NCI-H510A (cell line): ENCODE data around the gene REXO1.
A peak's percentile ranks its signal among the peaks of the same experiment; 100 is the strongest.
"Not testable (repeated sequence)": the region's sequence is repeated elsewhere in the genome, so short reads cannot be mapped to it uniquely, and the experiment has no call there.

Source experiments
- DNase-seq: peaks from one replicate; lab custom pipeline; 2025; lab: John Stamatoyannopoulos, UW

Gene REXO1

GRCh38 chr19:1813192-1814182 is 34.8 kb downstream of the REXO1 start:
- no peak for DNase-seq

- peak; percentile 69 for DNase-seq
Observed at GRCh38 chr19:1812426-1813191, 35.7 kb downstream of the REXO1 start.

GRCh38 chr19:1811942-1812425 is 36.3 kb downstream of the REXO1 start, which contains the start of gene ATP8B3:
ATP8B3 (minus strand) TSS chr19:1812276; CDS start chr19:1811736, 540 bp downstream.
- DNase-seq: no peak

- DNase-seq: no peak
Observed at GRCh38 chr19:1811472-1811894, 36.8 kb downstream of the REXO1 start.

- DNase-seq: no peak
Observed at GRCh38 chr19:1810439-1811160, 37.7 kb downstream of the REXO1 start.

GRCh38 chr19:1809678-1810077 is 38.6 kb downstream of the REXO1 start:
- no peak for DNase-seq

- DNase-seq: no peak
Observed at GRCh38 chr19:1808395-1808731, 39.9 kb downstream of the REXO1 start.

- no peak for DNase-seq
Observed at GRCh38 chr19:1807695-1808394, 40.4 kb downstream of the REXO1 start.

- DNase-seq: no peak
Observed at GRCh38 chr19:1807030-1807694, 41.1 kb downstream of the REXO1 start.

GRCh38 chr19:1806184-1807029 is 41.9 kb downstream of the REXO1 start:
- DNase-seq: no peak

GRCh38 chr19:1805401-1806183 is 42.7 kb downstream of the REXO1 start:
- no peak for DNase-seq

GRCh38 chr19:1804858-1805257 is 43.4 kb downstream of the REXO1 start:
- no peak for DNase-seq

- no peak for DNase-seq
Observed at GRCh38 chr19:1799695-1800342, 48.5 kb downstream of the REXO1 start.

GRCh38 chr19:1797313-1797712 is 51.0 kb downstream of the REXO1 start:
- not testable (repeated sequence) for DNase-seq

GRCh38 chr19:1796395-1797142 is 51.7 kb downstream of the REXO1 start:
- DNase-seq: no peak

- DNase-seq: no peak
Observed at GRCh38 chr19:1794424-1795172, 53.7 kb downstream of the REXO1 start.

GRCh38 chr19:1791879-1792278 is 56.4 kb downstream of the REXO1 start:
- DNase-seq: no peak
